ENCODE measurements around the gene TM9SF2.

- TF ChIP-seq CTCF (conservative IDR thresholded peaks at IDR 0.05) = peak; percentile 37
- no peak for TF ChIP-seq ZFX (IDR thresholded peaks at IDR 0.05)
These were observed 27.3 kb downstream of the TM9SF2 start for GRCh38 chr13:99528547-99528946.

Measured in C4-2B (cell line).